ENCODE data around the gene CASQ1. TPM values are rescaled to one million over a fixed set of nuclear protein-coding genes. Genes with fewer than 3 reads are reported as not detected.

Gene CASQ1
- total RNA-seq, 1 donor: 0.36 TPM

GRCh38 chr1:160224606-160225005 lies 34.2 kb downstream of the CASQ1 start:
- Histone ChIP-seq H3K4me3 (ENCODE audit: insufficient read depth, low read length) (no peak overlapping the region), H3K4me2 (ENCODE audit: insufficient read depth, low read length) (no peak overlapping the region), H3K4me1 (ENCODE audit: insufficient read depth, low read length) (peaks cover 2% of the 10 kb centered on the region), H3K79me2 (ENCODE audit: insufficient read depth, low read length) (no peaks in the 10 kb centered on the region), H3K36me3 (ENCODE audit: insufficient read depth, low read length) (peaks cover 74% of the 10 kb centered on the region), H3K27me3 (ENCODE audit: insufficient read depth, low read length) (no peaks in the 10 kb centered on the region), H3K27ac (ENCODE audit: low read depth, low read length) (no peak overlapping the region), H4K20me1 (ENCODE audit: insufficient read depth, low read length) (no peaks in the 10 kb centered on the region), H2AFZ (ENCODE audit: low read length) (no peak overlapping the region), H3K9me3 (ENCODE audit: low read depth, low read length) (no peaks in the 10 kb centered on the region)
- DNase-seq (ENCODE audit: insufficient read length, low spot score, missing footprints): no peak
- no peak for TF ChIP-seq CTCF (IDR thresholded peaks at IDR 0.05; ENCODE audit: extremely low read depth, low read depth, low read length)

DNA sequence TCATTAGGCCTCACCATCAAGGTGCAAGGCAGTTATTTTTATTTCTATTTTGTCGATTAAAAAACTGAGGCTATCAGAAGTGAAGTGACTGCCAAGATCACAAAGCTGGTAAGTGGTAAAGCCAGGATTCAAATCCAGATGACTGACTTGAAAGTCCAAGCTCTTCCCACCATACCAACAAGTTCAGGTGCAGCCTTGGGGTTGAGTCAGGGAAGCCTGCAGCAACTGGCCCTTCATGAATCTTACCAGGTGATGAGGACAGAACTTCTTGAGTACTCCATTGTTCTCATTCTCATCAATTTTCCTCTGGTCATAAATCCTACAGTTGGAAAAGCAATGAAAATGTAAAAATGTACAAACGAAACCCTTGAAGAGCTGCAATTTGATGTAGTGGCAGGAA lies 35.0 kb downstream of the CASQ1 start:
- DNase-seq (ENCODE audit: insufficient read length, low spot score, missing footprints): no peak
- no peak overlapping the region for H3K27ac ChIP-seq (ENCODE audit: low read depth, low read length)
- no peaks in the 10 kb centered on the region for H3K4me1 ChIP-seq (ENCODE audit: insufficient read depth, low read length)
- H3K9me3 ChIP-seq (ENCODE audit: low read depth, low read length): no peaks in the 10 kb centered on the region
- H2AFZ ChIP-seq (ENCODE audit: low read length): no peak overlapping the region
- H3K4me2 ChIP-seq (ENCODE audit: insufficient read depth, low read length): no peak overlapping the region
- no peaks in the 10 kb centered on the region for H3K27me3 ChIP-seq (ENCODE audit: insufficient read depth, low read length)
- H3K36me3 ChIP-seq (ENCODE audit: insufficient read depth, low read length): peaks cover 74% of the 10 kb centered on the region
- H3K4me3 ChIP-seq (ENCODE audit: insufficient read depth, low read length): no peak overlapping the region
- H4K20me1 ChIP-seq (ENCODE audit: insufficient read depth, low read length): no peaks in the 10 kb centered on the region
- H3K79me2 ChIP-seq (ENCODE audit: insufficient read depth, low read length): no peaks in the 10 kb centered on the region
- TF ChIP-seq CTCF (IDR thresholded peaks at IDR 0.05; ENCODE audit: extremely low read depth, low read depth, low read length): no peak

DNA sequence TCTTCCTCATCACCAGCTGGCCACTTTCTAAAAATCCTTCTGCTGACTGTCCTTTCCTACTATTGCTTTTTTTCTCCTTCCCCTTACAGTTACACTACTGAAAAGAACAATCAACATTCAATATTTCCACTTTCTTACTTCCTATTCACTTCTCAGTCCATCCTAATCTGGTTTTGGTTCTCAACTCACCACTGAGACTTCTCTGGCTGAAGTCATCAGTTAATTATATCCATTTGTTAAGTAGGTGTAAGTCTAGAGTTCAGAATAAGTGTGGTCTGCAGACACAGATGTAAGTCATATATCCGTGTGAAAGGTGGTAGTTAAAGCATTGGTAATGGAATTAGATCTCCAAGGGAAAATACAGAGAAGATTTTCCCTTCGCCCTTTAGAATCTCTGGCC lies 36.2 kb downstream of the CASQ1 start:
- H3K27ac ChIP-seq (ENCODE audit: low read depth, low read length): no peak overlapping the region
- no peak overlapping the region for H3K4me2 ChIP-seq (ENCODE audit: insufficient read depth, low read length)
- no peak for DNase-seq (ENCODE audit: insufficient read length, low spot score, missing footprints)
- H4K20me1 ChIP-seq (ENCODE audit: insufficient read depth, low read length): no peaks in the 10 kb centered on the region
- no peak overlapping the region for H3K4me3 ChIP-seq (ENCODE audit: insufficient read depth, low read length)
- H3K4me1 ChIP-seq (ENCODE audit: insufficient read depth, low read length): no peaks in the 10 kb centered on the region
- no peaks in the 10 kb centered on the region for H3K27me3 ChIP-seq (ENCODE audit: insufficient read depth, low read length)
- H3K9me3 ChIP-seq (ENCODE audit: low read depth, low read length): no peaks in the 10 kb centered on the region
- H3K79me2 ChIP-seq (ENCODE audit: insufficient read depth, low read length): no peaks in the 10 kb centered on the region
- peaks cover 74% of the 10 kb centered on the region for H3K36me3 ChIP-seq (ENCODE audit: insufficient read depth, low read length)
- no peak for TF ChIP-seq CTCF (IDR thresholded peaks at IDR 0.05; ENCODE audit: extremely low read depth, low read depth, low read length)
- no peak overlapping the region for H2AFZ ChIP-seq (ENCODE audit: low read length)

- Histone ChIP-seq H3K27ac (ENCODE audit: low read depth, low read length) (no peak overlapping the region), H3K4me1 (ENCODE audit: insufficient read depth, low read length) (no peaks in the 10 kb centered on the region), H3K4me3 (ENCODE audit: insufficient read depth, low read length) (no peak overlapping the region), H3K9me3 (ENCODE audit: low read depth, low read length) (no peaks in the 10 kb centered on the region), H3K79me2 (ENCODE audit: insufficient read depth, low read length) (no peaks in the 10 kb centered on the region), H2AFZ (ENCODE audit: low read length) (no peak overlapping the region), H3K27me3 (ENCODE audit: insufficient read depth, low read length) (no peaks in the 10 kb centered on the region), H3K4me2 (ENCODE audit: insufficient read depth, low read length) (no peak overlapping the region), H4K20me1 (ENCODE audit: insufficient read depth, low read length) (no peaks in the 10 kb centered on the region), H3K36me3 (ENCODE audit: insufficient read depth, low read length) (peaks cover 74% of the 10 kb centered on the region)
- no peak for DNase-seq (ENCODE audit: insufficient read length, low spot score, missing footprints)
- TF ChIP-seq CTCF (IDR thresholded peaks at IDR 0.05; ENCODE audit: extremely low read depth, low read depth, low read length): no peak
Observed at GRCh38 chr1:160227034-160227433, 36.7 kb downstream of the CASQ1 start.
